Caco-2 (cell line): ENCODE data around the gene NRXN2. TPM values are rescaled to one million over a fixed set of nuclear protein-coding genes. Genes with fewer than 3 reads are reported as not detected.

Source experiments
- BruUV-seq: library from RNA; stranded (reverse); fragments of 400-500 nt; replicated peaks from 2 replicates; lab custom pipeline; 2021; lab: Mats Ljungman, UMichigan
- CTCF ChIA-PET: fragments of 300-600 bp; sonication (Branson Sonifier 250); formaldehyde crosslinking; loops from one replicate; lab custom pipeline; 2022; ENCODE audit warnings: antibody characterized with exemption; lab: Charles Lee
- POLR2A ChIA-PET: fragments of 300-600 bp; sonication (Branson Sonifier 250); formaldehyde crosslinking; loops from one replicate; lab custom pipeline; 2022; ENCODE audit warnings: antibody characterized with exemption; lab: Charles Lee
- DNase-seq, 2 experiments: peaks; one replicate each; pipeline versions ENCODE4 v3.0.0 to v3.0.0-alpha.2; 2020 to 2022
- H3K27me3 ChIP-seq: replicated peaks from 2 replicates; pipeline ENCODE4 v1.6.0; 2011; ENCODE audit warnings: low read length; ENCODE audit not compliant: control insufficient read depth, insufficient read depth
- H3K36me3 ChIP-seq: 2 replicates; pipeline ENCODE4 v1.5.1; 2011; ENCODE audit warnings: low read length; ENCODE audit not compliant: control insufficient read depth, insufficient read depth
- H3K4me1 ChIP-seq: fragments of 250-450 bp; sonication (Bioruptor Pico); 2 replicates; pipeline ENCODE4 v1.5.1; 2020; ENCODE audit warnings: mild to moderate bottlenecking
- H3K4me3 ChIP-seq: 2 replicates; pipeline ENCODE4 v1.5.1; 2011; ENCODE audit warnings: low read depth, mild to moderate bottlenecking, control low read depth, low read length
- H3K9me3 ChIP-seq: fragments of 250-450 bp; sonication (Bioruptor Pico); 2 replicates; pipeline ENCODE4 v1.5.1; 2020; ENCODE audit warnings: mild to moderate bottlenecking, moderate library complexity
- H3K27ac Mint-ChIP-seq: one replicate; pipeline ENCODE4 v1.8.0; 2022; ENCODE audit warnings: mixed read lengths; ENCODE audit not compliant: unreplicated experiment
- H3K27me3 Mint-ChIP-seq: one replicate; pipeline ENCODE4 v1.8.0; 2022; ENCODE audit warnings: mixed read lengths; ENCODE audit not compliant: insufficient read depth, unreplicated experiment
- H3K36me3 Mint-ChIP-seq: one replicate; pipeline ENCODE4 v1.8.0; 2022; ENCODE audit warnings: mild to moderate bottlenecking, mixed read lengths; ENCODE audit not compliant: insufficient read depth, unreplicated experiment
- H3K4me1 Mint-ChIP-seq: one replicate; pipeline ENCODE4 v1.8.0; 2022; ENCODE audit warnings: low read depth, mixed read lengths; ENCODE audit not compliant: unreplicated experiment
- H3K4me3 Mint-ChIP-seq: one replicate; pipeline ENCODE4 v1.8.0; 2022; ENCODE audit warnings: mild to moderate bottlenecking, moderate library complexity, mixed read lengths; ENCODE audit not compliant: unreplicated experiment
- H3K9me3 Mint-ChIP-seq: one replicate; pipeline ENCODE4 v1.8.0; 2022; ENCODE audit warnings: mixed read lengths; ENCODE audit not compliant: unreplicated experiment
- CTCF ChIP-seq, 2 experiments: fragments of 200-600 bp in 1 of 2; IDR thresholded peaks; 1 replicate in 1 of 2; 2 replicates in 1 of 2; pipeline versions ENCODE4 v1.5.1 to v1.8.0; 2011 to 2022; ENCODE audit warnings: antibody characterized with exemption in 1 of 2, control low read depth in 1 of 2, inconsistent platforms in 1 of 2, low read depth in 1 of 2, low read length in 1 of 2, mild to moderate bottlenecking in 1 of 2, moderate library complexity in 1 of 2; ENCODE audit not compliant: insufficient read depth in 1 of 2, severe bottlenecking in 1 of 2, unreplicated experiment in 1 of 2
- intact Hi-C: fragments of 100-400 bp; cut with micrococcal nuclease; formaldehyde crosslinking; loops from one replicate; pipeline ENCODE4 v1.10.0; 2022; ENCODE audit not compliant: unreplicated experiment
- total RNA-seq: library from RNA; stranded (reverse); gene quantifications from 2 replicates; pipeline ENCODE4 v1.2.3, GENCODE V29; 2022

Gene NRXN2
- total RNA-seq, 1 experiment from 2014 or later = 7.6 TPM

- peak in 1 of 2 experiments; percentile 31 for DNase-seq
- Histone ChIP-seq H3K4me3 (no peak overlapping the region), H3K27me3 (no peaks in the 10 kb centered on the region), H3K4me1 (no peaks in the 10 kb centered on the region), H3K36me3 (peaks cover 38% of the 10 kb centered on the region), H3K9me3 (no peaks in the 10 kb centered on the region)
- H3K4me1 Mint-ChIP-seq = no peaks in the 10 kb centered on the region
- H3K9me3 Mint-ChIP-seq = no peaks in the 10 kb centered on the region
- CTCF ChIA-PET = no interaction called here
- POLR2A ChIA-PET = interaction anchor here (0.5 to 1.6 kb wide), 2 partner anchors 9 to 37 kb away, joined by 3 to 13 read pairs; no protein-coding TSS in a partner anchor
- H3K4me3 Mint-ChIP-seq = no peak overlapping the region
- intact Hi-C loops = loop anchor here (10.0 kb wide), 1 partner anchor 345 kb away; the partner anchor contains the start of genes TM7SF2 and ZNHIT2
- no peak overlapping the region for H3K27ac Mint-ChIP-seq
- no peak for TF ChIP-seq CTCF (IDR thresholded peaks at IDR 0.05; ENCODE audit: insufficient read depth in 1 of 2, low read depth in 1 of 2, low read length in 1 of 2, severe bottlenecking in 1 of 2, unreplicated experiment in 1 of 2)
- H3K27me3 Mint-ChIP-seq = no peaks in the 10 kb centered on the region
- BruUV-seq = no TSS peak
- peaks cover 100% of the 10 kb centered on the region for H3K36me3 Mint-ChIP-seq
Measured at GRCh38 chr11:64770120-64770519, 47.1 kb upstream of the NRXN2 start.

GRCh38 chr11:64769283-64769682, 46.3 kb upstream of the NRXN2 start:
- H3K36me3 ChIP-seq = peaks cover 40% of the 10 kb centered on the region
- H3K36me3 Mint-ChIP-seq = peaks cover 100% of the 10 kb centered on the region
- peak overlapping the region; percentile 2 for H3K27ac Mint-ChIP-seq
- no peak overlapping the region for H3K4me3 Mint-ChIP-seq
- no peaks in the 10 kb centered on the region for H3K4me1 Mint-ChIP-seq
- CTCF ChIA-PET = no interaction called here
- no peak overlapping the region for H3K4me3 ChIP-seq
- no peak for DNase-seq
- H3K27me3 ChIP-seq = no peaks in the 10 kb centered on the region
- BruUV-seq = no TSS peak
- no peaks in the 10 kb centered on the region for H3K4me1 ChIP-seq
- TF ChIP-seq CTCF (IDR thresholded peaks at IDR 0.05; ENCODE audit: insufficient read depth in 1 of 2, low read depth in 1 of 2, low read length in 1 of 2, severe bottlenecking in 1 of 2, unreplicated experiment in 1 of 2) = no peak
- intact Hi-C loops = no loop called here
- POLR2A ChIA-PET = interaction anchor here (1.6 kb wide), 1 partner anchor 10 kb away, joined by 13 read pairs; no protein-coding TSS in a partner anchor
- no peaks in the 10 kb centered on the region for H3K9me3 Mint-ChIP-seq
- no peaks in the 10 kb centered on the region for H3K27me3 Mint-ChIP-seq
- no peaks in the 10 kb centered on the region for H3K9me3 ChIP-seq

- DNase-seq = no peak
- ChIA-PET CTCF (no interaction called here), POLR2A (interaction anchor here (1.6 kb wide), 1 partner anchor 11 kb away, joined by 13 read pairs; no protein-coding TSS in a partner anchor)
- Mint-ChIP-seq H3K4me3 (no peak overlapping the region), H3K4me1 (no peaks in the 10 kb centered on the region), H3K27ac (no peak overlapping the region), H3K9me3 (no peaks in the 10 kb centered on the region), H3K27me3 (no peaks in the 10 kb centered on the region), H3K36me3 (peaks cover 100% of the 10 kb centered on the region)
- H3K27me3 ChIP-seq = no peaks in the 10 kb centered on the region
- no peak overlapping the region for H3K4me3 ChIP-seq
- no peaks in the 10 kb centered on the region for H3K4me1 ChIP-seq
- intact Hi-C loops = no loop called here
- no TSS peak for BruUV-seq
- peaks cover 38% of the 10 kb centered on the region for H3K36me3 ChIP-seq
- TF ChIP-seq CTCF (IDR thresholded peaks at IDR 0.05; ENCODE audit: insufficient read depth in 1 of 2, low read depth in 1 of 2, low read length in 1 of 2, severe bottlenecking in 1 of 2, unreplicated experiment in 1 of 2) = no peak
- H3K9me3 ChIP-seq = no peaks in the 10 kb centered on the region
Measured at GRCh38 chr11:64768300-64768694, 45.3 kb upstream of the NRXN2 start.
